Measurements from ENCODE around the gene YTHDF2. TPM values are rescaled to one million over a fixed set of nuclear protein-coding genes. Genes with fewer than 3 reads are reported as not detected.

YTHDF2 gene
- total and polyA plus RNA-seq, 11 donors, result 20.7 to 56.3 (median 38.9) TPM

GRCh38 chr1:28779751-28780408 is 43.1 kb downstream of the YTHDF2 start:
- DNase-seq, result no peak
- TF ChIP-seq CTCF (IDR thresholded peaks at IDR 0.05) (no peak), POLR2A (IDR thresholded peaks at IDR 0.05) (no peak)
- no peak overlapping the region for H3K4me3 ChIP-seq
- 80 to 91% (median 87%) methylated on average over 6 of the region's 6 CpGs for WGBS, 4 donors
- H3K36me3 ChIP-seq, result no peaks in the 10 kb centered on the region
- ATAC-seq, result no peak
- H3K27me3 ChIP-seq, result no peaks in the 10 kb centered on the region
- no peaks in the 10 kb centered on the region for H3K9me3 ChIP-seq
- no peak overlapping the region for H3K27ac ChIP-seq
- H3K4me1 ChIP-seq, result peaks cover 0 to 10% (median 3%) of the 10 kb centered on the region in 12 donors
- intact Hi-C loops (cut with DNase I), result loop anchor here in 7 of 10 donors (5.0 to 10.0 kb wide), 4 partner anchors 255 to 425 kb away; partner anchors contain the start of gene TMEM200B (in 1 of the 7)

DNA sequence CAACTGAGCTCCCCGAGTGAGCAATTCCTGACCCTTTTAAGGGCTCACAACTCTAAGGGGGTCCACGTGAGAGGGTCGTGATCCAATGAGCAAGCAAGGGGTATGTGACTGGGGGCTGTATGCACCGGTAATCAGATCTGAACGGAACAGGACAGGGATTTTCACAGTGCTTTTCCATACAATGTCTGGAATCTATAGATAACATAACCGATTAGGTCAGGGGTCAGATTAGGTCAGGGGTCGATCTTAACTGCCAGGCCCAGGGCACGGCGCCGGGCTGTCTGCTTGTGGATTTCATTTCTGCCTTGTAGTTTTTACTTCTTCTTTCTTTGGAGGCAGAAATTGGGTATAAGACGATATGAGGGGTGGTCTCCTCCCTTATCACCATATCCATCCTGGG is 44.6 kb downstream of the YTHDF2 start:
- ATAC-seq (no peak), DNase-seq (no peak)
- Histone ChIP-seq H3K4me1 (peaks cover 0 to 14% (median 0%) of the 10 kb centered on the region in 12 donors), H3K4me3 (no peak overlapping the region), H3K27ac (no peak overlapping the region), H3K9me3 (no peaks in the 10 kb centered on the region), H3K27me3 (no peaks in the 10 kb centered on the region), H3K36me3 (no peaks in the 10 kb centered on the region)
- 72 to 81% (median 74%) methylated on average over 11 of the region's 11 CpGs for WGBS, 4 donors
- TF ChIP-seq POLR2A (IDR thresholded peaks at IDR 0.05) (no peak), CTCF (IDR thresholded peaks at IDR 0.05) (no peak)
- intact Hi-C loops (cut with DNase I), result loop anchor here in 6 of 10 donors (5.0 to 10.0 kb wide), 3 partner anchors 253 to 423 kb away; no protein-coding TSS in a partner anchor

DNA sequence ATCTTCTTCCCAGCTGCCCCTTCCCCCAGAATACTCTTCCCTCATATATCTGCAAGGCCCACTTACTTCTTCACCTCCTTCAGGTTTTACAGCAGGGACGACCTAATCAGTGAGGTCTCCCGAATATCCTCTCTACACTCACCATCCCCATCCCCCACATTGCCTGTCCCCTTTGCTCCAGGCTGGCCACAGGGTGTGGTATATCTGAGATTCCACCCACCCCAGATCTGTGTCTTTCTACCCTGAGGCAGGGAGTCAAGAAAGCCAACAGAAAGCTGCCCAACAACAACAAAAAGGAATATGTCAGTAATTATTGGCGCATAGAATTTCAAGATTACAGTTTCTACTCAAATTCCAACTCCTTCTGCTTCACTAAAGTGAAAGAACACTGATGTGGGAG is 45.3 kb downstream of the YTHDF2 start:
- TF ChIP-seq CTCF (IDR thresholded peaks at IDR 0.05) (no peak), POLR2A (IDR thresholded peaks at IDR 0.05) (no peak)
- peaks cover 0 to 14% (median 0%) of the 10 kb centered on the region in 12 donors for H3K4me1 ChIP-seq
- WGBS, 4 donors, result 64 to 78% (median 69%) methylated on average over 3 of the region's 3 CpGs
- no peak overlapping the region for H3K27ac ChIP-seq
- DNase-seq, result no peak
- no peak for ATAC-seq
- H3K27me3 ChIP-seq, result no peaks in the 10 kb centered on the region
- H3K9me3 ChIP-seq, result no peaks in the 10 kb centered on the region
- no peak overlapping the region for H3K4me3 ChIP-seq
- no peaks in the 10 kb centered on the region for H3K36me3 ChIP-seq
- intact Hi-C loops (cut with DNase I), result loop anchor here in 6 of 10 donors (5.0 to 10.0 kb wide), 3 partner anchors 253 to 423 kb away; no protein-coding TSS in a partner anchor

DNA sequence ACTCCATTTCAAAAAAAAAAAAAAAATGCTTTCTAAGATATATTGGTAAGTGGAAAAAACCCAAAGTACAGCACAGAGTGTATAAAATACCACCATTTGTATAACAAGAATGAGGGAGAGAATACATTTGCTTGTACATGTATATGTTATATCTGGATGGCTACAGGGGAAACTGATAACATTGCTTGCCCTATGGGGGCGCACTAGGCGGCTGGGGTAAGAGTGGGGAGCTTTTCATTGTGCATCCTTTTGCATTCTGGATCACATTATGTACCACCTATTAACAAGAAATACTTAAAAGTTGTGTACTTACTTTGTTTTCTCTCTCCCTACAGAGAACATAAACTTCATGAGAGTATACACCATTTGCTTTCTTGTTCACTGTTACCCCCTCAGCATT is 46.6 kb downstream of the YTHDF2 start:
- no peaks in the 10 kb centered on the region for H3K9me3 ChIP-seq
- H3K36me3 ChIP-seq, result no peaks in the 10 kb centered on the region
- no peak overlapping the region for H3K27ac ChIP-seq
- no peak for TF ChIP-seq POLR2A (IDR thresholded peaks at IDR 0.05)
- no peak for TF ChIP-seq CTCF (IDR thresholded peaks at IDR 0.05)
- peaks cover 0 to 14% (median 0%) of the 10 kb centered on the region in 12 donors for H3K4me1 ChIP-seq
- ATAC-seq (no peak), DNase-seq (no peak)
- intact Hi-C loops (cut with DNase I), result loop anchor here in 6 of 10 donors (5.0 to 10.0 kb wide), 3 partner anchors 251 to 421 kb away; no protein-coding TSS in a partner anchor
- no peaks in the 10 kb centered on the region for H3K27me3 ChIP-seq
- WGBS, 4 donors, result 68 to 88% (median 74%) methylated on average over 2 of the region's 2 CpGs
- no peak overlapping the region for H3K4me3 ChIP-seq

All from heart left ventricle (tissue), 16 donors.